Testis (tissue), 3 donors: ENCODE measurements around the gene MAN1A1. TPM values are rescaled to one million over a fixed set of nuclear protein-coding genes. Genes with fewer than 3 reads are reported as not detected.
A peak's percentile ranks its signal among the peaks of the same experiment; 100 is the strongest.

Experiments
- DNase-seq: peaks from one replicate; pipeline ENCODE4 v3.0.0-alpha.2; 2019
- H3K27ac ChIP-seq, 2 donors: fragments of 200-600 bp; sonication (generic); one replicate each; pipeline ENCODE4 v1.5.1; 2019
- H3K27me3 ChIP-seq: fragments of 200-600 bp; sonication (generic); one replicate; pipeline ENCODE4 v1.5.1; 2019
- H3K36me3 ChIP-seq: fragments of 200-600 bp; sonication (generic); one replicate; pipeline ENCODE4 v1.5.1; 2017; ENCODE audit warnings: low read depth; ENCODE audit errors: missing control alignments
- H3K4me1 ChIP-seq: fragments of 200-600 bp; sonication (generic); one replicate; pipeline ENCODE4 v1.5.1; 2019
- H3K4me3 ChIP-seq, 2 donors: fragments of 200-600 bp; sonication (generic); one replicate each; pipeline ENCODE4 v1.5.1; 2017 to 2019
- H3K9me3 ChIP-seq: fragments of 200-600 bp; sonication (generic); one replicate; pipeline ENCODE4 v1.5.1; 2017
- POLR2A ChIP-seq: fragments of 450-650 bp; IDR thresholded peaks from one replicate; pipeline ENCODE4 v1.6.1; 2017; ENCODE audit warnings: antibody characterized with exemption, mild to moderate bottlenecking, moderate library complexity
- WGBS, 2 donors: methylation state at CpG; one replicate each; pipeline ENCODE4 v1.1.5; 2018; 5-methylcytosine and 5-hydroxymethylcytosine counted together
- intact Hi-C: fragments of 100-400 bp; cut with DNase I; formaldehyde crosslinking; loops from one replicate; pipeline ENCODE4 v1.15.1; 2023; ENCODE audit warnings: low total_unique reads
- polyA plus RNA-seq: library from polyadenylated mRNA; stranded (reverse); fragments of 350-450 nt; fragmentation: Illumina TruSeq; extraction: RNeasy Lipid Tissue Mini Kit (QIAGEN cat#74804); gene quantifications from one replicate; pipeline ENCODE4 v1.2.3, GENCODE V29; 2014; ENCODE audit warnings: low read depth, low replicate concordance; ENCODE audit not compliant: insufficient read depth
- total RNA-seq, 2 donors: library from RNA; depleted of rRNA; stranded (reverse); fragments of >200 nt; gene quantifications; one replicate each; pipeline ENCODE4 v1.2.3, GENCODE V29; 2016
- TF ChIP-seq, protein P1 (sequence below), 3 experiments: fragments of 450-650 bp in 2 of 3; fragments of 200-600 bp in 1 of 3; sonication (generic) in 1 of 3; IDR thresholded peaks; one replicate each; pipeline ENCODE4 v1.5.1; 2016 to 2019; ENCODE audit warnings: antibody characterized with exemption in 3 of 3, mild to moderate bottlenecking in 2 of 3, moderate library complexity in 1 of 3

The MAN1A1 gene
- total and polyA plus RNA-seq, 3 donors from 2014 or later, result 12.8 to 21.1 (median 15.0) TPM

GRCh38 chr6:119361209-119361608 is 11.6 kb upstream of the MAN1A1 start:
- Histone ChIP-seq H3K27me3 (no peaks in the 10 kb centered on the region), H3K4me3 (no peak overlapping the region), H3K27ac (no peak overlapping the region), H3K36me3 (no peaks in the 10 kb centered on the region), H3K9me3 (no peaks in the 10 kb centered on the region), H3K4me1 (no peaks in the 10 kb centered on the region)
- 91 to 93% methylated on average over 4 of the region's 4 CpGs for WGBS, 2 donors
- TF ChIP-seq, protein P1, sequence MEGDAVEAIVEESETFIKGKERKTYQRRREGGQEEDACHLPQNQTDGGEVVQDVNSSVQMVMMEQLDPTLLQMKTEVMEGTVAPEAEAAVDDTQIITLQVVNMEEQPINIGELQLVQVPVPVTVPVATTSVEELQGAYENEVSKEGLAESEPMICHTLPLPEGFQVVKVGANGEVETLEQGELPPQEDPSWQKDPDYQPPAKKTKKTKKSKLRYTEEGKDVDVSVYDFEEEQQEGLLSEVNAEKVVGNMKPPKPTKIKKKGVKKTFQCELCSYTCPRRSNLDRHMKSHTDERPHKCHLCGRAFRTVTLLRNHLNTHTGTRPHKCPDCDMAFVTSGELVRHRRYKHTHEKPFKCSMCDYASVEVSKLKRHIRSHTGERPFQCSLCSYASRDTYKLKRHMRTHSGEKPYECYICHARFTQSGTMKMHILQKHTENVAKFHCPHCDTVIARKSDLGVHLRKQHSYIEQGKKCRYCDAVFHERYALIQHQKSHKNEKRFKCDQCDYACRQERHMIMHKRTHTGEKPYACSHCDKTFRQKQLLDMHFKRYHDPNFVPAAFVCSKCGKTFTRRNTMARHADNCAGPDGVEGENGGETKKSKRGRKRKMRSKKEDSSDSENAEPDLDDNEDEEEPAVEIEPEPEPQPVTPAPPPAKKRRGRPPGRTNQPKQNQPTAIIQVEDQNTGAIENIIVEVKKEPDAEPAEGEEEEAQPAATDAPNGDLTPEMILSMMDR (IDR thresholded peaks at IDR 0.05), result no peak
- no peak for TF ChIP-seq POLR2A
- intact Hi-C loops, result no loop called here
- no peak for DNase-seq

GRCh38 chr6:119360262-119360915 is 10.8 kb upstream of the MAN1A1 start:
- Histone ChIP-seq H3K27me3 (no peaks in the 10 kb centered on the region), H3K9me3 (no peaks in the 10 kb centered on the region), H3K4me3 (no peak overlapping the region), H3K4me1 (no peaks in the 10 kb centered on the region), H3K27ac (no peak overlapping the region), H3K36me3 (no peaks in the 10 kb centered on the region)
- no peak for DNase-seq
- intact Hi-C loops, result no loop called here
- WGBS, 2 donors, result 76 to 81% methylated on average over 4 of the region's 4 CpGs
- TF ChIP-seq, protein P1 (IDR thresholded peaks at IDR 0.05), result no peak
- TF ChIP-seq POLR2A, result no peak

DNA sequence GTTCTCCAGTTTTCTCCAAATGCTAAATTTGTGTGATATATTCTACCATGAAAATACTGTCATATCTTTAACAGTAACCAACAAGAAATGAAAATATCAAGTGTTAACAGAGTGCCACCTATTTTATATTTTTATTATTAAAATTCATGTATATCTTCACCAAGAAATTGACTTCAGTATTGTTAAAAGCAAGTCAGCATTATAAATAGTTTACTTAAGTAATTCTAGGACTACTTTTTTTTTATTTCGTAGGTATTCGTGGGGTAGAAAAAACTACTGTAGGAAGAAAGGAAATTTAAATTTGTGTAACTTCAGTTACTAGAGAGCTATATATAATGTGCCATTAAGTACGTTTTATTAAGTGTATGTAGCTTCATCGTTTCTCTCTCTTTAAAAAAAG is 6.3 kb upstream of the MAN1A1 start:
- Histone ChIP-seq H3K36me3 (no peaks in the 10 kb centered on the region), H3K4me1 (no peaks in the 10 kb centered on the region), H3K27ac (no peak overlapping the region), H3K4me3 (no peak overlapping the region), H3K9me3 (no peaks in the 10 kb centered on the region), H3K27me3 (no peaks in the 10 kb centered on the region)
- DNase-seq, result no peak
- intact Hi-C loops, result no loop called here
- no peak for TF ChIP-seq POLR2A
- TF ChIP-seq, protein P1 (IDR thresholded peaks at IDR 0.05), result no peak
- 88 to 92% methylated on average over 4 of the region's 4 CpGs for WGBS, 2 donors

- TF ChIP-seq, protein P1 (IDR thresholded peaks at IDR 0.05), result no peak
- TF ChIP-seq POLR2A, result no peak
- H3K9me3 ChIP-seq, result no peaks in the 10 kb centered on the region
- H3K36me3 ChIP-seq, result no peaks in the 10 kb centered on the region
- intact Hi-C loops, result no loop called here
- no peaks in the 10 kb centered on the region for H3K4me1 ChIP-seq
- no peaks in the 10 kb centered on the region for H3K27me3 ChIP-seq
- H3K4me3 ChIP-seq, result no peak overlapping the region
- WGBS, 2 donors, result 60 to 66% methylated on average over 2 of the region's 2 CpGs
- peak; percentile 29 for DNase-seq
- peak overlapping the region in 1 of 2 donors; percentile 27 for H3K27ac ChIP-seq
Measured at GRCh38 chr6:119355157-119355556, 5.6 kb upstream of the MAN1A1 start.

DNA sequence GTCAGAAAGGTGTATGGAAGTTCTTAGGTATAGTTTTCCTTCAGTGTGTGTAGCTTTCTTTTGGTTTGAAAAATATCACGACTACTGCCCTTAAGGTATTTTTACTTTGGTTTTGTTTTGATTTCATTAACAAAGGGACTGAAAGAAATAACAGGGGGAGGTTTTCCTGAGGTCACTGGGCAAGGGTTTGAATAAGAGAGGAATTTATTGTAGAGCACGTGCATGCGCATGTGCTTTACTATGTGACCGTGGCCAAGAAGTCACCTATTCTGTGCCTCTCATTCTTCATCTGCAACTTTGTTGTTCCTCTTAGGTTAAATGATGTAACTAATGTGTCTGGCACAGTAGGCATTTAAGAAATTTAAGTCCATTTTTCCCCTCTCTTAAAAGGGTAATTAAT is 4.1 kb upstream of the MAN1A1 start:
- WGBS, 2 donors, result 67 to 75% methylated on average over 4 of the region's 4 CpGs
- TF ChIP-seq, protein P1 (IDR thresholded peaks at IDR 0.05), result no peak
- TF ChIP-seq POLR2A, result no peak
- no peaks in the 10 kb centered on the region for H3K27me3 ChIP-seq
- intact Hi-C loops, result no loop called here
- H3K27ac ChIP-seq, result peak overlapping the region in 1 of 2 donors; percentile 33
- no peak for DNase-seq
- H3K4me3 ChIP-seq, result no peak overlapping the region
- H3K36me3 ChIP-seq, result no peaks in the 10 kb centered on the region
- no peaks in the 10 kb centered on the region for H3K4me1 ChIP-seq
- no peaks in the 10 kb centered on the region for H3K9me3 ChIP-seq
